H1 (cell line): ENCODE results near the gene GPR18. TPM values are rescaled to one million over a fixed set of nuclear protein-coding genes. Genes with fewer than 3 reads are reported as not detected.

Source experiments
- CTCF ChIA-PET: fragments of 300-600 bp; sonication (Branson Sonifier 250); formaldehyde crosslinking; loops from one replicate; lab custom pipeline; 2021; ENCODE audit not compliant: partially characterized antibody; lab: Charles Lee
- POLR2A ChIA-PET: fragments of 300-600 bp; sonication (Branson Sonifier 250); formaldehyde crosslinking; loops from one replicate; lab custom pipeline; 2021; ENCODE audit warnings: inconsistent platforms; ENCODE audit not compliant: partially characterized antibody; lab: Charles Lee
- DNase-seq, 2 experiments: peaks; one replicate each; pipeline versions ENCODE4 v3.0.0 to v3.0.0-alpha.2; 2010 to 2022; ENCODE audit warnings: low spot score in 2 of 2, low read depth in 1 of 2, mixed read lengths in 1 of 2
- FAIRE-seq: peaks from 2 replicates; lab custom pipeline; 2011; peaks lifted over from hg19 to GRCh38; lab: Jason Lieb, UNC
- H2AFZ ChIP-seq: 2 replicates; pipeline ENCODE4 v1.8.1; 2012; ENCODE audit warnings: low read length, inconsistent platforms
- H2AK5ac ChIP-seq: 2 replicates; pipeline ENCODE4 v1.6.1; 2013; ENCODE audit warnings: low read depth, low read length
- H2BK120ac ChIP-seq: replicated peaks from 2 replicates; pipeline ENCODE3; 2013; ENCODE audit warnings: low read depth, low read length, inconsistent platforms
- H2BK12ac ChIP-seq: 2 replicates; pipeline ENCODE4 v1.6.1; 2013; ENCODE audit warnings: low read depth, low read length
- H2BK15ac ChIP-seq: 2 replicates; pipeline ENCODE4 v1.6.1; 2013; ENCODE audit warnings: low read length
- H2BK20ac ChIP-seq: 2 replicates; pipeline ENCODE4 v1.6.1; 2013; ENCODE audit warnings: low read length
- H2BK5ac ChIP-seq: 2 replicates; pipeline ENCODE4 v1.6.1; 2013; ENCODE audit warnings: low read depth, low read length
- H3K14ac ChIP-seq: 2 replicates; pipeline ENCODE4 v1.6.1; 2013; ENCODE audit warnings: inconsistent platforms; ENCODE audit not compliant: insufficient read length
- H3K18ac ChIP-seq: 2 replicates; pipeline ENCODE4 v1.6.1; 2013; ENCODE audit warnings: low read length; ENCODE audit errors: extremely low read depth
- H3K23ac ChIP-seq: 2 replicates; pipeline ENCODE4 v1.6.1; 2013; ENCODE audit warnings: inconsistent platforms; ENCODE audit not compliant: insufficient read length
- H3K23me2 ChIP-seq: 2 replicates; pipeline ENCODE4 v1.6.1; 2013; ENCODE audit warnings: low read depth, low read length
- H3K27ac ChIP-seq: 2 replicates; pipeline ENCODE4 v1.6.1; 2011; ENCODE audit warnings: low read depth, low read length, inconsistent platforms
- H3K27me3 ChIP-seq, 4 experiments: replicated peaks in 1 of 4; 1 replicate in 1 of 4; 2 replicates in 3 of 4; pipeline versions ENCODE4 v1.6.1 to v1.8.1; 2011 to 2013; ENCODE audit warnings: low read length in 3 of 4, mild to moderate bottlenecking in 3 of 4, inconsistent platforms in 2 of 4, mixed read lengths in 2 of 4, moderate library complexity in 1 of 4; ENCODE audit not compliant: control insufficient read depth in 3 of 4, insufficient read depth in 3 of 4; ENCODE audit errors: extremely low read depth in 1 of 4
- H3K36me3 ChIP-seq, 4 experiments: 2 replicates each; pipeline versions ENCODE4 v1.6.1 to v1.8.1; 2011 to 2013; ENCODE audit warnings: mild to moderate bottlenecking in 4 of 4, low read length in 3 of 4, moderate library complexity in 2 of 4, control low read depth in 1 of 4, inconsistent platforms in 1 of 4; ENCODE audit not compliant: insufficient read depth in 4 of 4, control insufficient read depth in 2 of 4
- H3K4ac ChIP-seq: replicated peaks from 2 replicates; pipeline ENCODE3; 2013; ENCODE audit warnings: low read length, low read depth, mixed read lengths, inconsistent platforms; ENCODE audit not compliant: insufficient read length
- H3K4me1 ChIP-seq, 4 experiments: replicated peaks in 1 of 4; 1 replicate in 1 of 4; 2 replicates in 3 of 4; pipeline versions ENCODE4 v1.6.1 to v1.8.1; 2011 to 2013; ENCODE audit warnings: low read length in 3 of 4, inconsistent platforms in 2 of 4, mixed read lengths in 1 of 4; ENCODE audit not compliant: insufficient read depth in 4 of 4, control insufficient read depth in 3 of 4
- H3K4me2 ChIP-seq, 2 experiments: 2 replicates each; pipeline versions ENCODE4 v1.6.1 to v1.8.1; 2011 to 2013; ENCODE audit warnings: low read depth in 2 of 2, low read length in 2 of 2, control low read depth in 1 of 2, inconsistent platforms in 1 of 2, mild to moderate bottlenecking in 1 of 2; ENCODE audit not compliant: insufficient read depth in 1 of 2
- H3K4me3 ChIP-seq, 4 experiments: fragments of 200-600, 300-600 bp in 1 of 4; sonication (generic), shearing (Covaris generic), sonication (Bioruptor Twin) in 1 of 4; 2 replicates each; pipeline versions ENCODE4 v1.5.1 to v1.8.1; 2011 to 2016; ENCODE audit warnings: low read length in 4 of 4, low read depth in 3 of 4, control low read depth in 2 of 4, inconsistent platforms in 2 of 4, mild to moderate bottlenecking in 2 of 4, mixed read lengths in 1 of 4, moderate library complexity in 1 of 4; ENCODE audit not compliant: insufficient read depth in 2 of 4; ENCODE audit errors: extremely low read depth in 1 of 4
- H3K56ac ChIP-seq: replicated peaks from 2 replicates; pipeline ENCODE3; 2013; ENCODE audit warnings: low read depth, mild to moderate bottlenecking, mixed read lengths, low read length, inconsistent platforms; ENCODE audit not compliant: insufficient read length
- H3K79me1 ChIP-seq: 2 replicates; pipeline ENCODE4 v1.6.1; 2013; ENCODE audit warnings: low read depth, low read length, control low read depth
- H3K79me2 ChIP-seq, 2 experiments: 2 replicates each; pipeline versions ENCODE4 v1.6.1 to v1.8.1; 2012 to 2013; ENCODE audit warnings: low read length in 2 of 2, mild to moderate bottlenecking in 2 of 2, inconsistent platforms in 1 of 2; ENCODE audit not compliant: insufficient read depth in 2 of 2, control insufficient read depth in 1 of 2
- H3K9ac ChIP-seq, 4 experiments: replicated peaks in 1 of 4; 1 replicate in 1 of 4; 2 replicates in 3 of 4; pipeline versions ENCODE4 v1.6.1 to v1.8.1; 2011 to 2013; ENCODE audit warnings: low read depth in 3 of 4, low read length in 3 of 4, control low read depth in 2 of 4, mild to moderate bottlenecking in 2 of 4, moderate library complexity in 2 of 4, inconsistent platforms in 1 of 4; ENCODE audit errors: extremely low read depth in 1 of 4
- H3K9me3 ChIP-seq, 2 experiments: 2 replicates each; pipeline versions ENCODE4 v1.6.1 to v1.8.1; 2012 to 2013; ENCODE audit warnings: mild to moderate bottlenecking in 2 of 2, moderate library complexity in 2 of 2, control low read depth in 1 of 2, inconsistent platforms in 1 of 2, low read depth in 1 of 2, low read length in 1 of 2, mixed read lengths in 1 of 2; ENCODE audit not compliant: insufficient read depth in 2 of 2
- H4K20me1 ChIP-seq, 2 experiments: replicated peaks in 1 of 2; 2 replicates each; pipeline versions ENCODE3 to v1.8.1; 2011 to 2013; ENCODE audit warnings: inconsistent platforms in 2 of 2, low read length in 2 of 2, mild to moderate bottlenecking in 1 of 2; ENCODE audit not compliant: insufficient read depth in 2 of 2, control insufficient read depth in 1 of 2
- H4K5ac ChIP-seq: 2 replicates; pipeline ENCODE4 v1.6.1; 2013; ENCODE audit warnings: low read length, low read depth, mixed read lengths, inconsistent platforms; ENCODE audit not compliant: insufficient read length
- H4K8ac ChIP-seq: 2 replicates; pipeline ENCODE4 v1.8.0; 2013; ENCODE audit warnings: mild to moderate bottlenecking, moderate library complexity, low read length, inconsistent platforms; ENCODE audit not compliant: insufficient read depth; ENCODE audit errors: extremely low read depth
- H4K91ac ChIP-seq: replicated peaks from 2 replicates; pipeline ENCODE3; 2013; ENCODE audit warnings: low read length, mixed read lengths, inconsistent platforms; ENCODE audit not compliant: insufficient read length
- CBX8 ChIP-seq: fragments of 300-800, 300-1000 bp; sonication (generic); IDR thresholded peaks from 2 replicates; pipeline ENCODE4 v1.7.1; 2016; ENCODE audit warnings: low read depth, low read length, borderline replicate concordance
- CEBPB ChIP-seq: IDR thresholded peaks from 2 replicates; pipeline ENCODE4 v1.6.1; 2012; ENCODE audit warnings: low read depth, low read length
- CHD2 ChIP-seq: IDR thresholded peaks from 2 replicates; pipeline ENCODE4 v1.6.1; 2012; ENCODE audit warnings: low read length, improper control_type of control experiment
- EP300 ChIP-seq, 2 experiments: IDR thresholded peaks; 1 replicate in 1 of 2; 2 replicates in 1 of 2; pipeline ENCODE4 v1.6.1; 2011 to 2012; ENCODE audit warnings: low read depth in 2 of 2, low read length in 2 of 2, mild to moderate bottlenecking in 2 of 2, borderline replicate concordance in 1 of 2, inconsistent platforms in 1 of 2, moderate library complexity in 1 of 2
- GTF2F1 ChIP-seq: IDR thresholded peaks from 2 replicates; pipeline ENCODE4 v1.6.1; 2012; ENCODE audit warnings: low read depth, low read length, improper control_type of control experiment, borderline replicate concordance
- JUND ChIP-seq: IDR thresholded peaks from 2 replicates; pipeline ENCODE4 v1.6.1; 2011; ENCODE audit warnings: mild to moderate bottlenecking, improper control_type of control experiment, low read length
- KDM5A ChIP-seq: fragments of 200-600 bp; IDR thresholded peaks from 2 replicates; pipeline ENCODE4 v1.7.1; 2012; ENCODE audit warnings: mild to moderate bottlenecking, low read length, inconsistent platforms, mixed read lengths
- NRF1 ChIP-seq: IDR thresholded peaks from 2 replicates; pipeline ENCODE4 v1.6.1; 2011; ENCODE audit warnings: mild to moderate bottlenecking, low read depth, low read length, improper control_type of control experiment
- PHF8 ChIP-seq: fragments of 200-600 bp; sonication (generic); conservative IDR thresholded peaks from 2 replicates; pipeline ENCODE4 v1.7.1; 2012; ENCODE audit warnings: low read depth, mild to moderate bottlenecking, inconsistent platforms, low read length, moderate library complexity
- SIRT6 ChIP-seq: IDR thresholded peaks from one replicate; pipeline ENCODE4 v1.7.1; 2012; ENCODE audit warnings: low read length, inconsistent platforms
- SP1 ChIP-seq: IDR thresholded peaks from 2 replicates; pipeline ENCODE4 v1.6.1; 2011; ENCODE audit warnings: low read depth, low read length
- SRF ChIP-seq: IDR thresholded peaks from 2 replicates; pipeline ENCODE4 v1.6.1; 2011; ENCODE audit warnings: mild to moderate bottlenecking, low read depth, low read length, moderate library complexity
- TAF7 ChIP-seq: optimal IDR thresholded peaks from 2 replicates; pipeline ENCODE3; 2011; ENCODE audit warnings: low read depth, mild to moderate bottlenecking, inconsistent platforms, low read length, moderate library complexity, borderline replicate concordance
- TCF12 ChIP-seq: IDR thresholded peaks from 2 replicates; pipeline ENCODE4 v1.6.1; 2011; ENCODE audit warnings: low read depth, mild to moderate bottlenecking, low read length
- WGBS, 2 experiments: shearing (Covaris generic) in 1 of 2; methylation state at CpG; one replicate each; pipeline versions ENCODE4 v1.1.6 to v1.1.7; 2013 to 2015; ENCODE audit warnings: low lambda C conversion rate in 2 of 2, mixed read lengths in 2 of 2, inconsistent platforms in 1 of 2, low coverage in 1 of 2, missing lambda C conversion rate in 1 of 2; ENCODE audit not compliant: insufficient replicate concordance in 2 of 2, insufficient coverage in 1 of 2, insufficient read length in 1 of 2; ENCODE audit errors: extremely low coverage in 1 of 2, missing lambda C conversion rate in 1 of 2; 5-methylcytosine and 5-hydroxymethylcytosine counted together
- polyA plus RNA-seq, 7 experiments: library from polyadenylated mRNA; depleted of rRNA in 3 of 7; stranded (reverse) in 5 of 7; unstranded in 2 of 7; fragments of >200 nt in 5 of 7; fragments of 200-250 nt in 2 of 7; gene quantifications; 1 replicate in 5 of 7; 2 replicates in 1 of 7; 4 replicates in 1 of 7; pipeline versions ENCODE4 v1.2.1 to v1.2.3, GENCODE V29; 2011 to 2013; ENCODE audit warnings: missing spikeins in 2 of 7, mixed read lengths in 2 of 7
- total RNA-seq: library from RNA; stranded (reverse); fragmentation: NEBNext Ultra II Directional; extraction: Animal tissue kit (Norgen Biotek cat#: 25700); gene quantifications from 2 replicates; pipeline ENCODE4 v1.2.1, GENCODE V29; 2021
- TF ChIP-seq, protein P1 (sequence below): IDR thresholded peaks from 2 replicates; pipeline ENCODE4 v1.6.1; 2012; ENCODE audit warnings: inconsistent platforms

The GPR18 gene
- total and polyA plus RNA-seq, 2 of the 8 experiments (the other 6 are each of a cell fraction or from before 2014, with no cell fraction given): not detected

DNA sequence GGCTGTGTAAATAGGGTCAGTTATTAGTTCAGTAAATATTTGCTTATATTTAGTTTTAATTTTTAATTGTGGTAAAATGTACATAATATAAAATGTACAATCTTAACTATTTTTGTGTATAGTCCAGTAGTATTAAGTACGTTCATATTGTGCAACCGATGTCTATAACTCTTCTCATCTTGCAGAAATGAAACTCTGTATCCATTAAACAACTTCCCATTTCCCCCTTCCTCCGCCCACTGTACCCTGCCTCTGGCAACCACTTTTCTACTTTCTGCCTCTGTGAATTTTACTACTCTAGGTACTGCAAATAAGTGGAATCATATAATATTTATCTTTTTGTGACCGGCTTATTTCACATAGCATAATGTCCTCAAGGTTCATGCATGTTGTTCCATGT lies 33.1 kb downstream of the GPR18 start:
- DNase-seq (no peak), FAIRE-seq (no peak)
- peaks cover 28 to 96% of the 10 kb centered on the region in 2 experiments for H3K79me2 ChIP-seq
- no peaks in the 10 kb centered on the region for H3K23me2 ChIP-seq
- no peak overlapping the region for H3K4me2 ChIP-seq
- no peak overlapping the region for H2BK20ac ChIP-seq
- WGBS, 2 experiments: 80% methylated on average over 4 of the region's 4 CpGs; no CpG with 5 or more reads in 1 of the 2 experiments
- POLR2A ChIA-PET: no interaction called here
- no peak overlapping the region for H2BK120ac ChIP-seq
- H2BK5ac ChIP-seq: no peak overlapping the region
- H3K79me1 ChIP-seq: peaks cover 18% of the 10 kb centered on the region
- H2BK15ac ChIP-seq: no peak overlapping the region
- CTCF ChIA-PET: no interaction called here
- H4K91ac ChIP-seq: no peak overlapping the region
- peaks cover 0 to 10% of the 10 kb centered on the region in 2 experiments for H4K20me1 ChIP-seq
- H4K8ac ChIP-seq: no peak overlapping the region
- no peak overlapping the region for H3K4ac ChIP-seq
- no peak overlapping the region for H3K4me3 ChIP-seq
- H3K27me3 ChIP-seq: no peaks in the 10 kb centered on the region
- no peaks in the 10 kb centered on the region for H3K9me3 ChIP-seq
- H3K18ac ChIP-seq: no peak overlapping the region
- H3K4me1 ChIP-seq: peaks cover 0 to 4% (median 0%) of the 10 kb centered on the region in 4 experiments; a peak in 2 of 7 replicates
- H3K9ac ChIP-seq: no peak overlapping the region
- no peak overlapping the region for H2AK5ac ChIP-seq
- H3K27ac ChIP-seq: no peak overlapping the region
- H2BK12ac ChIP-seq: no peak overlapping the region
- H3K23ac ChIP-seq: no peak overlapping the region
- H3K36me3 ChIP-seq: no peaks in the 10 kb centered on the region
- no peak overlapping the region for H4K5ac ChIP-seq
- H2AFZ ChIP-seq: no peak overlapping the region
- H3K14ac ChIP-seq: no peak overlapping the region
- no peak overlapping the region for H3K56ac ChIP-seq
- TF ChIP-seq, protein P1, sequence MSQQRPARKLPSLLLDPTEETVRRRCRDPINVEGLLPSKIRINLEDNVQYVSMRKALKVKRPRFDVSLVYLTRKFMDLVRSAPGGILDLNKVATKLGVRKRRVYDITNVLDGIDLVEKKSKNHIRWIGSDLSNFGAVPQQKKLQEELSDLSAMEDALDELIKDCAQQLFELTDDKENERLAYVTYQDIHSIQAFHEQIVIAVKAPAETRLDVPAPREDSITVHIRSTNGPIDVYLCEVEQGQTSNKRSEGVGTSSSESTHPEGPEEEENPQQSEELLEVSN: no peak
- TF ChIP-seq EP300 (IDR thresholded peaks at IDR 0.05; ENCODE audit: borderline replicate concordance in 1 of 2, low read depth in 2 of 2, low read length in 2 of 2): no peak
- TF ChIP-seq NRF1: no peak
- TF ChIP-seq CBX8: no peak
- TF ChIP-seq TCF12: no peak
- TF ChIP-seq SRF: no peak
- TF ChIP-seq CEBPB: no peak
- no peak for TF ChIP-seq KDM5A
- no peak for TF ChIP-seq SIRT6
- no peak for TF ChIP-seq JUND
- no peak for TF ChIP-seq TAF7
- no peak for TF ChIP-seq GTF2F1
- no peak for TF ChIP-seq CHD2
- no peak for TF ChIP-seq PHF8
- TF ChIP-seq SP1: no peak
